Endodermal cell (in vitro differentiated cells): ENCODE data around the gene MUC2. TPM values are rescaled to one million over a fixed set of nuclear protein-coding genes. Genes with fewer than 3 reads are reported as not detected.

Experiments
- DNase-seq: peaks from one replicate; pipeline ENCODE4 v3.0.0-alpha.2; 2017
- H3K27ac ChIP-seq: 2 replicates; pipeline ENCODE4 v1.5.1; 2013; ENCODE audit warnings: mild to moderate bottlenecking, low read depth, low read length, moderate library complexity
- H3K27me3 ChIP-seq: 2 replicates; pipeline ENCODE4 v1.6.1; 2013; ENCODE audit warnings: mild to moderate bottlenecking, low read length, moderate library complexity; ENCODE audit not compliant: insufficient read depth, control insufficient read depth, poor library complexity, severe bottlenecking
- H3K36me3 ChIP-seq: 2 replicates; pipeline ENCODE4 v1.7.0; 2013; ENCODE audit warnings: mild to moderate bottlenecking, low read length, moderate library complexity; ENCODE audit not compliant: control insufficient read depth, insufficient read depth
- H3K4me1 ChIP-seq: one replicate; pipeline ENCODE4 v1.7.0; 2013; ENCODE audit warnings: low read length; ENCODE audit not compliant: control insufficient read depth, insufficient read depth
- H3K4me3 ChIP-seq: 2 replicates; pipeline ENCODE4 v1.5.1; 2013; ENCODE audit warnings: mild to moderate bottlenecking, low read length, moderate library complexity
- H3K9ac ChIP-seq: 2 replicates; pipeline ENCODE4 v1.6.1; 2013; ENCODE audit warnings: mild to moderate bottlenecking, low read length, moderate library complexity; ENCODE audit not compliant: poor library complexity, severe bottlenecking; ENCODE audit errors: extremely low read depth
- H3K9me3 ChIP-seq: 2 replicates; pipeline ENCODE4 v1.6.1; 2013; ENCODE audit warnings: mild to moderate bottlenecking, low read length, moderate library complexity; ENCODE audit not compliant: control insufficient read depth
- H3K27ac Mint-ChIP-seq: 2 replicates; pipeline ENCODE4 v1.8.0; 2020; ENCODE audit warnings: mixed read lengths
- H3K27me3 Mint-ChIP-seq: 2 replicates; pipeline ENCODE4 v1.8.0; 2021; ENCODE audit warnings: mild to moderate bottlenecking, mixed read lengths; ENCODE audit not compliant: insufficient read depth
- H3K36me3 Mint-ChIP-seq: 2 replicates; pipeline ENCODE4 v1.8.0; 2020; ENCODE audit warnings: low read depth, mixed read lengths
- H3K4me1 Mint-ChIP-seq: 2 replicates; pipeline ENCODE4 v1.8.0; 2020; ENCODE audit warnings: mixed read lengths
- H3K4me3 Mint-ChIP-seq: 2 replicates; pipeline ENCODE4 v1.8.0; 2020; ENCODE audit warnings: mild to moderate bottlenecking, moderate library complexity, mixed read lengths
- H3K9me3 Mint-ChIP-seq: 2 replicates; pipeline ENCODE4 v1.8.0; 2020; ENCODE audit warnings: mild to moderate bottlenecking, mixed read lengths
- CTCF ChIP-seq: fragments of 200-600 bp; sonication (generic); conservative IDR thresholded peaks from 2 replicates; pipeline ENCODE4 v1.5.0; 2021; ENCODE audit warnings: antibody characterized with exemption, mild to moderate bottlenecking
- WGBS, 2 experiments: methylation state at CpG; one replicate each; pipeline versions ENCODE4 v1.1.5 to v1.1.7; 2013; ENCODE audit warnings: missing lambda C conversion rate in 2 of 2, mixed read lengths in 1 of 2; ENCODE audit not compliant: insufficient coverage in 1 of 2, insufficient read length in 1 of 2; 5-methylcytosine and 5-hydroxymethylcytosine counted together
- total RNA-seq, 2 donors: library from RNA; stranded (reverse); fragmentation: NEBNext Ultra II Directional in 1 of 2; extraction: Animal tissue kit (Norgen Biotek cat#: 25700) in 1 of 2; gene quantifications; 2 replicates in 1 of 2; 3 replicates in 1 of 2; pipeline ENCODE4 v1.2.1, GENCODE V29; 2021

The MUC2 gene
- total RNA-seq, 2 donors from 2014 or later: not detected

- 90 to 94% methylated on average over 9 to 17 of the region's 17 CpGs for WGBS, 2 experiments
- no peak overlapping the region for H3K4me3 Mint-ChIP-seq
Measured at GRCh38 chr11:1119604-1120146, 45.0 kb downstream of the MUC2 start.

GRCh38 chr11:1120532-1121330 lies 46.1 kb downstream of the MUC2 start:
- H3K27ac Mint-ChIP-seq: no peak overlapping the region
- Histone ChIP-seq H3K27me3 (peaks cover 7% of the 10 kb centered on the region), H3K9me3 (no peaks in the 10 kb centered on the region), H3K4me3 (no peak overlapping the region), H3K4me1 (no peaks in the 10 kb centered on the region), H3K36me3 (no peaks in the 10 kb centered on the region), H3K9ac (no peak overlapping the region), H3K27ac (no peak overlapping the region)
- 90 to 91% methylated on average over 11 to 27 of the region's 27 CpGs for WGBS, 2 experiments
- H3K36me3 Mint-ChIP-seq: no peaks in the 10 kb centered on the region
- peak; percentile 27 for DNase-seq
- peaks cover 5% of the 10 kb centered on the region for H3K27me3 Mint-ChIP-seq
- H3K4me3 Mint-ChIP-seq: no peak overlapping the region
- no peaks in the 10 kb centered on the region for H3K4me1 Mint-ChIP-seq
- no peak for TF ChIP-seq CTCF
- no peaks in the 10 kb centered on the region for H3K9me3 Mint-ChIP-seq

More at GRCh38 chr11:1119604-1120146, 45.0 kb downstream of the MUC2 start:
- no peaks in the 10 kb centered on the region for H3K36me3 Mint-ChIP-seq
- Histone ChIP-seq H3K27me3 (peaks cover 7% of the 10 kb centered on the region), H3K9me3 (no peaks in the 10 kb centered on the region), H3K36me3 (no peaks in the 10 kb centered on the region), H3K4me3 (no peak overlapping the region), H3K4me1 (no peaks in the 10 kb centered on the region), H3K27ac (no peak overlapping the region), H3K9ac (no peak overlapping the region)
- TF ChIP-seq CTCF: no peak
- H3K27me3 Mint-ChIP-seq: peaks cover 5% of the 10 kb centered on the region
- H3K27ac Mint-ChIP-seq: no peak overlapping the region
- peak; percentile 27 for DNase-seq
- no peaks in the 10 kb centered on the region for H3K4me1 Mint-ChIP-seq
- H3K9me3 Mint-ChIP-seq: no peaks in the 10 kb centered on the region

GRCh38 chr11:1121331-1121812 lies 46.7 kb downstream of the MUC2 start:
- DNase-seq: peak; percentile 22
- no peaks in the 10 kb centered on the region for H3K36me3 ChIP-seq
- no peak overlapping the region for H3K27ac Mint-ChIP-seq
- TF ChIP-seq CTCF: no peak
- WGBS, 2 experiments: 89 to 91% methylated on average over 11 to 19 of the region's 19 CpGs
- peaks cover 5% of the 10 kb centered on the region for H3K27me3 Mint-ChIP-seq
- no peak overlapping the region for H3K4me3 ChIP-seq
- H3K9me3 Mint-ChIP-seq: no peaks in the 10 kb centered on the region
- H3K27ac ChIP-seq: no peak overlapping the region
- peaks cover 7% of the 10 kb centered on the region for H3K27me3 ChIP-seq
- no peak overlapping the region for H3K4me3 Mint-ChIP-seq
- H3K4me1 ChIP-seq: no peaks in the 10 kb centered on the region
- no peaks in the 10 kb centered on the region for H3K36me3 Mint-ChIP-seq
- no peaks in the 10 kb centered on the region for H3K9me3 ChIP-seq
- H3K4me1 Mint-ChIP-seq: no peaks in the 10 kb centered on the region
- no peak overlapping the region for H3K9ac ChIP-seq
